Astrocyte (in vitro differentiated cells and primary cell): ENCODE results near the gene GRAMD2A. TPM values are rescaled to one million over a fixed set of nuclear protein-coding genes. Genes with fewer than 3 reads are reported as not detected.

Experiments used
- DNase-seq: peaks from one replicate; pipeline ENCODE4 v3.0.0-alpha.2; 2010; ENCODE audit warnings: low read depth
- FAIRE-seq: peaks from 2 replicates; lab custom pipeline; 2011; peaks lifted over from hg19 to GRCh38; lab: Jason Lieb, UNC
- H2AFZ ChIP-seq: 2 replicates; pipeline ENCODE4 v1.6.0; 2012; ENCODE audit warnings: low read depth, low read length, inconsistent platforms
- H3K27ac ChIP-seq: 2 replicates; pipeline ENCODE4 v1.5.1; 2011; ENCODE audit warnings: low read depth, low read length, inconsistent platforms
- H3K27me3 ChIP-seq: 2 replicates; pipeline ENCODE4 v1.6.0; 2011; ENCODE audit warnings: low read length, inconsistent platforms; ENCODE audit not compliant: insufficient read depth
- H3K36me3 ChIP-seq: 2 replicates; pipeline ENCODE4 v1.5.1; 2011; ENCODE audit warnings: low read length, inconsistent platforms; ENCODE audit not compliant: insufficient read depth
- H3K4me1 ChIP-seq: 2 replicates; pipeline ENCODE4 v1.5.1; 2011; ENCODE audit warnings: low read length, inconsistent platforms; ENCODE audit not compliant: insufficient read depth
- H3K4me2 ChIP-seq: 2 replicates; pipeline ENCODE4 v1.6.0; 2012; ENCODE audit warnings: low read length, inconsistent platforms
- H3K4me3 ChIP-seq: 2 replicates; pipeline ENCODE4 v1.5.1; 2011; ENCODE audit warnings: low read depth, mild to moderate bottlenecking, low read length, inconsistent platforms; ENCODE audit not compliant: insufficient read depth
- H3K79me2 ChIP-seq: 2 replicates; pipeline ENCODE4 v1.6.0; 2012; ENCODE audit warnings: mild to moderate bottlenecking, low read length, inconsistent platforms; ENCODE audit not compliant: insufficient read depth
- H3K9ac ChIP-seq: 2 replicates; pipeline ENCODE4 v1.6.0; 2012; ENCODE audit warnings: mild to moderate bottlenecking, low read length, inconsistent platforms
- H3K9me3 ChIP-seq: 2 replicates; pipeline ENCODE4 v1.5.1; 2012; ENCODE audit warnings: low read depth, mild to moderate bottlenecking, low read length, inconsistent platforms; ENCODE audit not compliant: insufficient read depth
- H4K20me1 ChIP-seq: 2 replicates; pipeline ENCODE4 v1.6.0; 2012; ENCODE audit warnings: low read length, inconsistent platforms; ENCODE audit not compliant: insufficient read depth
- H3K27ac Mint-ChIP-seq: one replicate; pipeline ENCODE4 v1.8.0; 2021; ENCODE audit warnings: mild to moderate bottlenecking, mixed read lengths; ENCODE audit not compliant: unreplicated experiment
- H3K27me3 Mint-ChIP-seq: one replicate; pipeline ENCODE4 v1.8.0; 2021; ENCODE audit warnings: low read depth, mixed read lengths; ENCODE audit not compliant: unreplicated experiment
- H3K36me3 Mint-ChIP-seq: one replicate; pipeline ENCODE4 v1.8.0; 2021; ENCODE audit warnings: low read depth, mixed read lengths; ENCODE audit not compliant: unreplicated experiment
- H3K4me1 Mint-ChIP-seq: one replicate; pipeline ENCODE4 v1.8.0; 2021; ENCODE audit warnings: low read depth, mixed read lengths; ENCODE audit not compliant: unreplicated experiment
- H3K4me3 Mint-ChIP-seq: one replicate; pipeline ENCODE4 v1.8.0; 2021; ENCODE audit warnings: mild to moderate bottlenecking, moderate library complexity, mixed read lengths; ENCODE audit not compliant: unreplicated experiment
- H3K9me3 Mint-ChIP-seq: one replicate; pipeline ENCODE4 v1.8.0; 2021; ENCODE audit warnings: mild to moderate bottlenecking, mixed read lengths; ENCODE audit not compliant: unreplicated experiment
- EZH2 ChIP-seq: IDR thresholded peaks from 2 replicates; pipeline ENCODE4 v1.6.1; 2012; ENCODE audit warnings: mild to moderate bottlenecking, low read length, inconsistent platforms; ENCODE audit not compliant: insufficient read depth
- total RNA-seq: library from RNA; stranded (reverse); gene quantifications from 2 replicates; pipeline ENCODE4 v1.2.1, GENCODE V29; 2021
- TF ChIP-seq, protein P1 (sequence below): IDR thresholded peaks from 2 replicates; pipeline ENCODE4 v1.5.1; 2011; ENCODE audit warnings: low read depth, mild to moderate bottlenecking, inconsistent platforms, low read length, moderate library complexity; ENCODE audit not compliant: insufficient read depth

The GRAMD2A gene
- total RNA-seq, 1 donor from 2014 or later = 0.68 TPM

DNA sequence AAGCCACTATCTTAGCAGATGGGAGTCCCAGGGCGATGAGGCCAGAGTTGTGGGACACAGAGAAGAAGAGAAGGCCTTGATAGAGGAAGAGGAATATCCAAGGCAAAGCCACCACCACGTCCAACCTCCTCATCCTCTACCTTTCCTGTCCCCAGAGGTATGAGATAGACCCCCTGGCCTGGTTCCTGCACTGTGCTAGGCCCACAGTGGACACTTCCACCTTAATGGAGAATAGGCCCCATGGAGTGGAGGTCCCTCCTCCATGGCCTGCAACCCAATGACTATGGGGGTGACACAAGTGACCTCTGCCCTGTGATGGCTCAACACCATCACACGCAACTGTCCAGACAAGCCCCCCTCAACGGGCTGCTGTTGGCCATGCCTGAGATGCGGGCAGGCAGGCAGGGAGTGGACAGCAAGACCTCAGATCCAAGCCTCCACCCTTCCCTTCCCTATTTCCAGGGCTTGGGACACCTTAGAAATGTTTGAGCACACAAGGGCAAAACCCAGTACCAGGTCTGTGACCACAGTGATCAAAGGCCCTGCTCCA is 36.8 kb downstream of the GRAMD2A start:
- TF ChIP-seq EZH2 = no peak
- TF ChIP-seq, protein P1, sequence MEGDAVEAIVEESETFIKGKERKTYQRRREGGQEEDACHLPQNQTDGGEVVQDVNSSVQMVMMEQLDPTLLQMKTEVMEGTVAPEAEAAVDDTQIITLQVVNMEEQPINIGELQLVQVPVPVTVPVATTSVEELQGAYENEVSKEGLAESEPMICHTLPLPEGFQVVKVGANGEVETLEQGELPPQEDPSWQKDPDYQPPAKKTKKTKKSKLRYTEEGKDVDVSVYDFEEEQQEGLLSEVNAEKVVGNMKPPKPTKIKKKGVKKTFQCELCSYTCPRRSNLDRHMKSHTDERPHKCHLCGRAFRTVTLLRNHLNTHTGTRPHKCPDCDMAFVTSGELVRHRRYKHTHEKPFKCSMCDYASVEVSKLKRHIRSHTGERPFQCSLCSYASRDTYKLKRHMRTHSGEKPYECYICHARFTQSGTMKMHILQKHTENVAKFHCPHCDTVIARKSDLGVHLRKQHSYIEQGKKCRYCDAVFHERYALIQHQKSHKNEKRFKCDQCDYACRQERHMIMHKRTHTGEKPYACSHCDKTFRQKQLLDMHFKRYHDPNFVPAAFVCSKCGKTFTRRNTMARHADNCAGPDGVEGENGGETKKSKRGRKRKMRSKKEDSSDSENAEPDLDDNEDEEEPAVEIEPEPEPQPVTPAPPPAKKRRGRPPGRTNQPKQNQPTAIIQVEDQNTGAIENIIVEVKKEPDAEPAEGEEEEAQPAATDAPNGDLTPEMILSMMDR = no peak
- H3K4me3 ChIP-seq = no peak overlapping the region
- no peaks in the 10 kb centered on the region for H4K20me1 ChIP-seq
- H3K4me2 ChIP-seq = no peak overlapping the region
- no peak overlapping the region for H2AFZ ChIP-seq
- no peaks in the 10 kb centered on the region for H3K36me3 ChIP-seq
- H3K79me2 ChIP-seq = no peaks in the 10 kb centered on the region
- Mint-ChIP-seq H3K9me3 (no peaks in the 10 kb centered on the region), H3K27ac (no peak overlapping the region), H3K36me3 (no peaks in the 10 kb centered on the region), H3K27me3 (peaks cover 20% of the 10 kb centered on the region), H3K4me1 (no peaks in the 10 kb centered on the region), H3K4me3 (no peak overlapping the region)
- H3K9ac ChIP-seq = no peak overlapping the region
- H3K4me1 ChIP-seq = peaks cover under 1% of the 10 kb centered on the region
- no peak for DNase-seq
- no peak for FAIRE-seq
- no peak overlapping the region for H3K27ac ChIP-seq
- H3K27me3 ChIP-seq = peaks cover 4% of the 10 kb centered on the region
- no peaks in the 10 kb centered on the region for H3K9me3 ChIP-seq

DNA sequence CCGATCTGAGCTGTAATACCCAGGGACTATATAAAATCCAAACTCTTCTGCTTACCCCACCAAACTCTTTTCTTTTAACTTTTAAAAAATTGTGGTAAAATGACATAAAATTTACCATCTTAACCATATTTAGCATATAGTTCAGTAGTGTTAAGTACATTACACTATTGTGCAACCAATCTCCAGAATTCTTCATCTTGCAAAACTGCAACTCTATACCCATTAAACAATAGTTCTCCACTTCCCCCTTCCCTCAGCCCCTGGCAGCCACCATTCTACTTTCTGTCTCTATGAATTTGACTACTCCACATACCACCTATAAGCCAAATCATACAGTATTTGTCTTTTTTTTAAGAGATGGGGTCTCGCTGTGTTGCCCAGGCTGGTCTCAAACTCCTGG is 40.7 kb downstream of the GRAMD2A start:
- TF ChIP-seq, protein P1 = no peak
- TF ChIP-seq EZH2 = no peak
- no peak overlapping the region for H3K4me2 ChIP-seq
- H3K79me2 ChIP-seq = no peaks in the 10 kb centered on the region
- H4K20me1 ChIP-seq = no peaks in the 10 kb centered on the region
- no peak overlapping the region for H3K4me3 ChIP-seq
- Mint-ChIP-seq H3K36me3 (no peaks in the 10 kb centered on the region), H3K27ac (no peak overlapping the region), H3K27me3 (peaks cover 12% of the 10 kb centered on the region), H3K4me1 (peaks cover 5% of the 10 kb centered on the region), H3K4me3 (no peak overlapping the region), H3K9me3 (no peaks in the 10 kb centered on the region)
- H3K4me1 ChIP-seq = peaks cover 11% of the 10 kb centered on the region
- H3K36me3 ChIP-seq = no peaks in the 10 kb centered on the region
- H3K27ac ChIP-seq = no peak overlapping the region
- no peaks in the 10 kb centered on the region for H3K27me3 ChIP-seq
- H2AFZ ChIP-seq = no peak overlapping the region
- FAIRE-seq = no peak
- DNase-seq = no peak
- no peak overlapping the region for H3K9ac ChIP-seq
- H3K9me3 ChIP-seq = no peaks in the 10 kb centered on the region
